GM19035 (cell line): ENCODE measurements around the gene HSF2BP.
"Not testable (repeated sequence)": the region's sequence is repeated elsewhere in the genome, so short reads cannot be mapped to it uniquely, and the experiment has no call there.

Source experiments
- ATAC-seq: cut with Tn5 transposase; IDR thresholded peaks from one replicate; pipeline ENCODE4 v1.9.1; 2021; ENCODE audit not compliant: unreplicated experiment

The HSF2BP gene

DNA sequence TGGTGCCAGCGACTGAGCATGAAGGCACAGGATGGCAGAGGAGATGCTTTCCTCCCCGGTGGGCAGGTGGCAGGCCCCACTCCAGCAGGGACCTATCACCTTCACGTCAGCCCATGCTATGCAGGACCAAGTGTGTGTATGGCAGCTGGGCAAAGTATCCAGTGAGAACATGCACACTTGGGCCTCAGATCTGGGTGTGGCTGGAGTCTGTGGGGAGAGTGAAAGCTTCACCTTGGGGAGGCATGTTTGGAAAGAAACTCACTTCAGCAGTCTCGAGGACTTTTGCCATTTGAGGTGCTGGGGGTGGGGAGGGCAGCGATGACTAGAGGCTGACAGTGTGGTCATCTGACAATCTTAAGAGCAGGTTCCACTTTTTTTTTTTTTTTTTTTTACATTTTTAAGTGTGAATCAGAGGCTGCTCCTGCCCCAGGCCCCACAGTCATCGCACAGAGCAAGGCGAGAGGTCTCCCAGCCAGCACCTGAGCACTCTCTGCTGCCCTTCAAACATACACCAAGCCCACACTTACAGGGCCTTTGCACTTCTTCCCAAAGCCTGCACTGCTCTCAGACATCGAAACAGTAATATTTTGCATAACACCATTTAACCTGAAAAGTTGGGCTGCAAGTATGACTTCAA is 136.7 kb downstream of the HSF2BP start:
- ATAC-seq = not testable (repeated sequence)

DNA sequence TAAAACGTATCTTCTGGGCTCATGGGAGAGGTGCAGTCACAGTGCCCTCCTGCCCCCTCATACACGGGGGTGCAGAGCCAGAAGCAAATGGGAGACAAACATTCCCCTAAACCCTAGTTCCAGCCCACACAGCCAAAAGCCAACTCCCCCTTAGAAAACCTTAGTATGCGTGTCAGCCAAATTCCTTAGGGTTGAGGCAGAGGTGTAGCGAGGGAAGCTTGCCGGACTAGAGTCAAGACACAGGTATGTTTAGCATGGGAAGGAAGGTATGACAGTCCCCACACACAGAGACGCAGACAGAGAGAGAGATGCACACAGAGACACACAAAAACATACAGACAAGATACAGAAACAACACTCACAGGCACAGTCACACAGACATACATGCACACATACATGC is 141.6 kb downstream of the HSF2BP start:
- ATAC-seq = not testable (repeated sequence)

DNA sequence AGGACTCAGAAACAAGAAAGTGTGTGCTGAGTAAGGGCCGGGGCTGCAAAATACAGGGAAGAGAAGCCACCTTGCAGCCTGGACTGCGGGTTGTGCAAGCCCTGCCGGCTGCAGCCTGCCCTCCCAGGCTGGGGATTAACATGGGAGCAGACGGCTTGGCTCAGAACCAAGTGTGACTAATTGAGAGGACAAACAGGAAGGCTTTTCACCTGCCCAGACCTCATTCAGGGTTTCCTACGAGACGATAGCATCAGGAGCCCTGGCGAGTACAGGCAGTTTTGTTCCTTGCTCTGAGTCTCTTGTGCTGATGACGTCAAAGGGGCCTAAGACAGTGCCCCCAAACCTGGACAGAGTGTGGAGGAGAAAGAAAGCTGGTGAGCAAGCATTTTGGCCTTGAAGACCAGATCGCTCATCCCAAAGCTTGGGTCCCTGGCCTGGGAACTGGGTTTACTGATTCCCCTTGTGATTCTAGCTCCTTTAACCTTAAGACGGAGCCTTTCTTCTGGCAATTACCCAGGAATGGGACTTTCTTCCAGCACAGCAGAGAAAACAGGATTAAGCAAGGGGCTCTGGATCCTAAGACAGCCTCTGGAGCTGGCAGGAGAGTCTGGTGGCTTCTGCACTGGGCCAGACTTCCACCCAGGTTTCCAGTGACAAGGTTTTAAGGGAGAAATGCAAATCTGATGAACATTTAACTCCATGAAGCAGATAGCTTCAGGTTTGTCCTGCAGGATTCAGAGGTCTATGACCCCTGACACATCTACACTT is 142.2 kb downstream of the HSF2BP start:
- ATAC-seq = not testable (repeated sequence)

DNA sequence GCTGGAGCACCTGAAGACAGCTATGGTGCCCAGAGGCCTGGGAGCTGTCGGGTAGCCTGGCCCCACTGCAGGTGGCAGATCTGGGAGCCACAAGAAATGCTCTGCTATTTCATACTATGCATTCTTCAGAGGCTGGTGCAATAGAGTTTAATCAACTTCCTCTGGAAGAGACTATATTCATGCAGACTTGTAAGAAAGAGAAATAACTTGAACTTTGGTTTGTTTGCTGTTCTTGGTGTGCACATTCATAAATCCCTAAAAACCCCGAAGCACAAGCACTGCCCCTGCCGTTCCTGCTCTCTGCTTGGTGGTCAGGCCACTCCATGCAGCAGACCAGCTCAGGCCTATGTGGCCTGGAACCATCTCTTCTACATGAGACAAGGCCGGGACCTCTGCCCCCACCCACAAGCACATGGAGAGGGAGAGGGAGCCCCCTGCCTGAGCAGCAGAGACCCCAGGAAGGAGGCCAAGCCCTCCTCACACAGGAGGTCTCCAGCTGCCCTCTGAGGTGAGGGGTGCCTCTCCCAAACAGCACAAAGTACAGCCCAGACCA is 142.9 kb downstream of the HSF2BP start:
- ATAC-seq = not testable (repeated sequence)

DNA sequence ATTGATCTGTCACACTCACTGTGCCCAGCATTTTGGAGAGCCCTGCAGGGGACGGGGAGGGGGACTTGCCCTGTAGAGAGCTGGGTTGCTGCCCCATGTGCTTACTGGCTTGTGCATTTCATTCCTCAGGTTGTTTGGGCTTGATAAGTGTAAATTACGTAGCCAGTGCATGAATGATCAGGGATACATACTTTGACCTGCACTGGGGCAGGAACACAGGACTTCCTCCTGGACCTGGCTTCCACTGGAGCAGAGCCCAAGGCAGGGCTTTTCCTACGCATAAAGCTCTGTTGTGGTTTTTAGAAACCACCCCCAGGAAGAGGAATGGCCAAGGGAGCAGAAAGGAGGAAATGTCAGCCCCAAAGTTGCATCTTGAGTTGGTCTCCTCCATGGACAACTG is 144.5 kb downstream of the HSF2BP start:
- not testable (repeated sequence) for ATAC-seq

DNA sequence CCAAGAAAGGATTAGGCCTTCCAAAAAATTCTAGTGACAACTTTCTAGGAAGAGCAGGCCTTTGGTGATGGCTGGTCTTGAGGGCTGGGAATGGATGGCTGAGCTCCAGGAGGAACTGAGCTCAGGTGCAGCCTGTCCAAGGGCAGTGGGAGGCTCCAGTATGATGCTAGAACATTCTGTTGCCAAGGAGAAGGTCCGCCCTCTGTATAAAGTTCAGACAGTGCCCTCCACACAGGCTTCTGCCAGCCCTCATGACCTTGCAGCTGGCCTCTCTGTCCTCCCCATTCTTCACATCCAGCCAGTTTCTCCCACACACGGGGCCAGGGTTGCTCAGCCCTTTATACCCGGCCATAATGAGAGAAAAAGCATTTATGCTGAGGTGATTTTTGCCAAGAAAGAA is 146.3 kb downstream of the HSF2BP start:
- not testable (repeated sequence) for ATAC-seq

DNA sequence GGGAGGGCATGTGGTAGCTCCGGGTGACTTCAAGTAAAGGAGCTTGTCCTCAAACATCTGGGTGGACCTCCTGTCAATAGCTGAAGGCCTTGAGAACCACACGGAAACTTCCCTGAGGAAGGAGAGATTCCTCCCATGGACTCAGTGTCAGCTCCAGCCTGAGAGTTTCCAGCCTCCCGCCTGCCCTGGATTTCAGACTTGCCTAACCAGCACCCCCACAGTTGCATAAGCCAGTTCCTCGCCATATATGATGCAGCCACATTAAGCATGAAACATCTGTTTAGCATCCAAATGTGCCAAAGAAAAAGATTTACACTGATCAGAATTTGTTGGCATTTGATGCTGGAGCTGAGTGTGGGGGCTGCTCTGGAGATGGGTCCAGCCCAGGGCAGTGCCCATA is 148.1 kb downstream of the HSF2BP start:
- not testable (repeated sequence) for ATAC-seq

DNA sequence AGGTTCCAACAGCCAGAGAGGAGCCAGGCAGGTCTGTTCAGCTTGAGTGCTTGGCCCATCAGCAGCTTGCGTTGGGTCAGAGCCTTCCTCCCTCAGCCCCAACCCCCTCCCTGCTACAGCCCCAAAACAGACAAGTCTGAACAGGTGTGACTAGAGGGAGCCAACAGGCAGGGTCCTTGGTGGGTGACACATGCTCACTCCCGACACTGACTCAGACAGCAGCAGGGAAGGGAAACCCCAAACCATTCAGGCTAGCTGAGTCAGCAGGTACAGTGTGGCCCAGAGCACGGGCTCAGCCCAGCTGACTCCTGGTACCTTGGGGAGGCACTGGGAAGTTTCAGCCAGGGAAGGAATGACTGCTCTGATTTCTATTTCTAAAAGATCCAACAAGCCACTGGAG is 148.6 kb downstream of the HSF2BP start:
- peak; percentile 60 for ATAC-seq

DNA sequence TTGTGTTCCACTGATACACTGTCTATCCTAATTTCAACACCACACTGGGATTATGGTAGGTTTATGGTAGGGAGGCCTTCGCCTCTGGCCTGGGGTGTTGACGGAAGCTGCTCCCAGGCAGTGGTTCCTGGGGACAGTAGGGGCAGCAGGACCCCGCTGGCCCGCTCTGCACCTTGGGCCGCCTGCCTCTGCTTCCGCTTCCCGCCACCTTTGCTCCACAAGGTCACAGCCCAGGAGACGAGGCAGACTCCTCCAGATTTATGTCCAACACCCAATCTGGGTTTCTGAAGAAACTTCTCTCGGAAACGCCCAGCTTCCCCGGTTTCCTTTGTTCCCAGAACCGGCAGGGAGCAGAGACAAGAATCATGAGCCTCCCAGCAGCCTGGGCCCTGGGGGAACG is 155.4 kb downstream of the HSF2BP start:
- not testable (repeated sequence) for ATAC-seq

DNA sequence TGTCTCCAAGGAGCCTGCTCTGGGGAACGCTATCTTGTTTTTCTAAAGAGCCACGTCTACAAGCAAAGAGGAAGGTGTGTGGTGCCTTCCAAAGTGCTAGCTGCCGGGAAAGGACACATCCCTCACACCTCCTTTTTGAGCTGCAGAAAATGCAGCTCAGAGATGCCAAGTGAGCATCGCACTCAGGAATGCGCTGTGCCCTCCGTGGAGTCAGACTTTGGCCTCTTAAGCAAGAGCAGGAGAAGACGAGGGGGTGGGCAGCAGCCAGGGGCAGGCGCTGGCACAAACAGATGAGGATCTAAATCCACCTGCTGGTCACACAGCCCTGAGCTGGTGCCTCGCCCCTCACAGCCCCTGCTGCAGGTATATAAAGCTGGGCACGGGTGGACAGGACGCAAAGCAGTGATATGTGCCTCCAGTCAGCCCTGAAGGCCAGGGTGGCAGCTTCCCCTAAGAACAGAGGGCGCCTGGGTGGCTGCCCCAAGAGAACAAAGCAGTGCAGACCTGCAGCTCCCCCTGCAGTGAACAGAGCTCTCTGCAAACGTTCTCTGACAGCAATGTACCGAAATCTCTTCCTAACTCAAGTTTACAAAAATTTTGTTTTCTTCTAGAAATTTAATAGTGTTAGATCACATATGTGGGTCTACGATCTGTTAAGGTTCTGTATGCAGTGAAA is 156.1 kb downstream of the HSF2BP start:
- not testable (repeated sequence) for ATAC-seq

DNA sequence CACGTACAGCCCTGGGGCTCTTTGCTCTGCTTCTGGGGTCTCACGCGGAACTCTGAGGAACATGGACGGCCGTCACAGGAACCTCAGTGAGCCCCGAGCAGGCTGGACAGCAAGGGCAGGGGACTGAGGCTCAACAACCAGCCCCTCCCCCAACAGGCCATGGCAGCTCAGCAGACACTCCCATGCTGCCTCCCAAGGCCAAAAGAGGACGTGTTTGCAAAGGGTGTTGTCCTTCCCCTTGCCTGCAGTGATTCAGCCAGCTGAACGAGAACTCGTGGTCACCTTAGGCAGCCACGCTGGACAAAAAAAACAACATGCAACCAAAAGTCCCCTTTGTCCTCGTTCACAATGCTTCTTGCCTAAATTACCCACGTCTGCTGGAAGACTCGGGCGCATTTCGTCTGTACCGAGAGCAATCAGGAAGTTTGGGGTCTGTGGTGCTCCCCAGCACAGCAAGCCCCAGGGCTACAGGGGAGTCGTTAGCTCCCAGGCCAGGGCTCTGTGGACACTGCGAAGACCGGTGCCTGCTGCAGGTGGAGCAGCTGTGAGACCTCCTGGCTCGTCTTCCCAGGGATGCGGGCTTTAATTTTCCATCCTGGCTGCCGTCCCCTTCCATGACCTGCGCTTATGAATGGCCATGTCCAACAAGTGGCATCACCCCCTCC is 156.7 kb downstream of the HSF2BP start:
- ATAC-seq = not testable (repeated sequence)

DNA sequence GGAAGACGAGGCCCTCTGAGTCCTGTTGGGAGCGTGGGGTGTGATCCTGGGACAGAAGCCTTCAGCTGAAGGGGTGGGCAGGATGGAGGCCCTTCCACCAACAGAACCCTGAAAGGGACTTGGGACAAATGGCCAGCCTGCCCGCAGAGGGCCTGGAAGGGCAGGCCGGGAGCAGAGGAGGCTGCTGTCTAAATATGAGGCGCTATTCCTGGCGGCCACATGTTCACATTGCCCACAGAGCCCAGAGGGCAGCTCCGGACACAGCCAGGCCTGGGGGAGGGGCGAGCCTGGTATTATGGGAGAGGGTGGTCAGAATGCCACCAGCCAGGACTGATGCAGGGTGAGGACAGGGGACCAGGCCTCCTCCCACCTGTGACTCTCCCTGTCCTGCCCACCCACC is 160.4 kb downstream of the HSF2BP start:
- not testable (repeated sequence) for ATAC-seq

DNA sequence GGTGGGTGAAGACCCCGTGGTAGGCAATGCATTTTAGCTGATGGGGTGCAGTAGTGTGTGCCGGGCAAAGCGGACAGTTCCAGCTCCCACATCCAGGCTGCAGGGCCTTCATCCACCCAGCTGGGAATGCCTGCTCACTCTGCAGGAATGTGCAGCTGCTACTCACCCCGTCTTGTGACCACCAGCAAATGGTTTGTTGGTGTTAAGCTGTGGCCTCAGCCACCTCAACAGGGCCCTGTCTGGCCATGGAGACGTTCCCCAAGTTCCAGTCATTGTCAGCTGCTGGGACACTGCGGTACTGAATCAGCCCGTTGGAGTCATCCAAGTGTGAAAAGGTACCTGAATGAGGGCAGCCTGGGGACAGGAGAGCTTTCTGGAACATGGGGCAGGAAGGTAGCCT is 161.2 kb downstream of the HSF2BP start:
- not testable (repeated sequence) for ATAC-seq

DNA sequence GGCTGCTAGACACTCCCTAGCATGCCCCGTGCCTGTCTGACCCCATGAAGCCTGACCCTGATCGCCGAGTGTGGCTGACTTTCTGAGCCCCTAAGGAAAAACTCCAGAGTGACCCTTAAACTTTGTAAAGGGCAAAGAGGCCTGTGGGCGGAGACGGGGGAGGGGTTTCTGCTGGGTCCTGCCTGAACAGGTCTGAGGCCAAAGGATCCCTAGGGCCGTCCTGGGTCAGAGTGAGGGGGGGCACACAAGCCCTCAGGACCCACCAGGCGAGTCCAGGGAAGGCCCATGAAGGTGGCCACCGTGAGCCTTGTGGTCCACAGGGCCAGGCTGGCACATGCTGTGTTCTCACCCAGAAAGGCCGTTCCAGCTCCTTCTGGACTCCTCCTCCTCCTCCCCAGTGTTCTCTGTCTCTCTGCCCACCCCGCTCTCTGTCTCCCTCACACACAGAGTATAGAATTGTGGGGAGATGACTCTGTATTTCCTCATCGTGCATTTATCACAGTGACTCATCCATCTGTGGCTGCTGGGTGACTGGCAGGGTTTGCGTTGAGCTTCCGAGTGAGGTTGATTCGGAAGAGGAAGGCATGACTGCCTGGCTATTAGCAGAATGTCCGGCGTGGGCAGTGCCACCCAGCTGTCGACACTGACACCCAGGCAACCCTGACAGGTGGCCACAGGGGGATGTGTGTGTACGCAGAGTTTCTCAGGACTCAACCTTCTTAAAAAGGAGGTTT is 164.8 kb downstream of the HSF2BP start:
- not testable (repeated sequence) for ATAC-seq

DNA sequence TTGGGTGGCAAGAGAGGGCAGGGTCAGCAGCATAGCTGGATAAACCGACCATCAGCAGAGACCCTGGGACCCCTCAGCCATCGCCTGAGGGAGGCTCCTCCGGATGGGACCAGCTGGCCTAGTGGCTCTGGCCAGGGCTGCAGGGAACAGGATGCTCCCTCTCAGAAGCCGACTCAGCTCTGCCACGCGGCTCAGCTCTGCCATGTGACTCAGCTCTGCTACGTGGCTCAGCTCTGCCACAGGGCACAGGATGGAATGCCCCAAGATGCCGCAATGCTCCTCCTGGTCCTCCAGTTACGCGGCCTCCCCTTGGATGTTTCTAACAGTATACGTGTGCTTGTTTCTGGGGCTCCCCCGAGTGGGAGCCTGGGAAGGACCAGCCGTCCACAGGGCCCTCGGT is 165.8 kb downstream of the HSF2BP start:
- not testable (repeated sequence) for ATAC-seq

DNA sequence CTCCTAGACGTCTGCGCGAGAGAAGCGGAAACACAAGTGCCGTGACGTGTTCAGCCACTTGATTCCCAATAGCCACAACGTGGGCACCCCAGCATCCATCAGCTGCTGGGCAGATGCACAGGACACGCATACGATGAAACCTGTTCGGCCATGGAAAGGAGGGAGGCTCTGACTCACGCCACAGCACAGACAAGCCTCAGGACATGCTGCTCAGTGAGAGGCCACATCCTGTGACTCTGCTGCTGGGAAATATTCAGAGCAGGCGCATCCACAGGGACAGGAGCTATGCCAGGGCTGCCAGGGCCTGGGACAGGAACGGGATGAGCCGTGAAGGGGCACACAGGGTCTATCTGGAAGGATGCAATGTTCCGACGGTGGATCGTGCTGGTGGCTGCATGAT is 171.1 kb downstream of the HSF2BP start:
- ATAC-seq = not testable (repeated sequence)

DNA sequence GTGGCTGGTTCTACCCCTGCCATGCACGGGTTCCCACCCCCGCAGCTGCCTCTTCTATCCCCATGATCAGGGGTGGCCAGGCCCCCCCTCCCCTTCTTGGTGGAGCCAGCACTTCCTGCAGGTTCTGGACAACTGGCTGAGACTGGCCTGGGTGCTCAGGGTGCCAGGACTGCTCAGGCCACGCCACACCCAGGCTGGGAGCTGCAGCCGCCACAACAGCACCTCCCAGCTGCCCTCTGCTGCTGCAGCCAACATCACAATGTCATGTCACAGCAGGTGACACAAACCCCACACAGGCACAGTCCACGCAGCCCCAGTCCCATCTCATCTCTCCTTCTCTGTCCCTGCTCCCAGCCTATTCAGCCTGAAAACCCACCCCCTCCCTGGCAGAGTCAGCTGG is 173.2 kb downstream of the HSF2BP start:
- not testable (repeated sequence) for ATAC-seq

DNA sequence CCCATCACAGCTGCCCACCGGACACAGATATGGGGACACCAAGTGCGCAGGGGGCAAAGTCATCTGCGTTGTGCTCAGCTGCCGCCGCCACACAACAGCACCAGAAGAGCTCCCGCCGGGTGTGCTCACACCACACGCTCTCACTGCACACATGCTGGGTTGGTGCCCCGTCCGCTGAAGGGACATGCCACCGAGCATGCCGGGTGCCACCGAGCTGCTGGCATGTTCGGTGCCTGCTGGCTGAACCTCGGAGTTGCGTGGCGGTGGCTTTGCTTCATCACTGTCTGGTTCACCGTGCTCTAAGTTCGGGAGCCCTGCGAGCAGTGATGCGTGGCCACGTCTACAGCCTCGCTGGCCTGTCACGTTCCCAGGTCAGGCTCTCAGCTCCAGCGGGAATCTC is 174.3 kb downstream of the HSF2BP start:
- ATAC-seq = not testable (repeated sequence)

DNA sequence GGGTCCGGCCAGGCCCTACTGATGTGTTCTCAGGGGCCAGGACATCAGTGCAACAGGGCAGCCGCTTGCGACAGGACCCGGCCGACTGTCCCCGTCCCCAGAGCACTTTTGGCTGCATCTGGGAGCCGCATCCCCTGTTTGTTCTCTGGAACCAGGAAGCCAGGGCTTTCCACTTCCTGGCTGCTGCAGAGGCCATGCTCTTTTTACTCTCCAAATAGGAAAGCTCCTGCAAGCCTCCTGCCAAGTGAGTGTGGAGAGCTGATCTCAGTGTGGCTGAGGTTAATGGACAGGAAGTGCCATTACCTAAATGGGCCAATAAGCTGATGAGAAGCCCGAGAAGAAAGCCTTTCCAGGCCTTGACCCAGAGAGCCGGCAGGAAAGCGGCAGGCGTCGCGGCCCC is 180.1 kb downstream of the HSF2BP start:
- not testable (repeated sequence) for ATAC-seq
